Calu3 (cell line): ENCODE data around the gene NR2F6. TPM values are rescaled to one million over a fixed set of nuclear protein-coding genes. Genes with fewer than 3 reads are reported as not detected.
"Not testable (repeated sequence)": the region's sequence is repeated elsewhere in the genome, so short reads cannot be mapped to it uniquely, and the experiment has no call there.

Source experiments
- BruUV-seq: library from RNA; stranded (reverse); fragments of 400-500 nt; replicated peaks from 2 replicates; lab custom pipeline; 2021; lab: Mats Ljungman, UMichigan
- CTCF ChIA-PET: fragments of 300-600 bp; sonication (Branson Sonifier 250); formaldehyde crosslinking; loops from one replicate; lab custom pipeline; 2022; ENCODE audit warnings: antibody characterized with exemption; lab: Charles Lee
- DNase-seq: peaks from one replicate; pipeline ENCODE4 v3.0.0; 2022
- H3K27ac Mint-ChIP-seq: one replicate; pipeline ENCODE4 v1.8.0; 2022; ENCODE audit warnings: mixed read lengths; ENCODE audit not compliant: unreplicated experiment
- H3K27me3 Mint-ChIP-seq: one replicate; pipeline ENCODE4 v1.8.0; 2022; ENCODE audit warnings: mixed read lengths; ENCODE audit not compliant: unreplicated experiment
- H3K36me3 Mint-ChIP-seq: one replicate; pipeline ENCODE4 v1.8.0; 2022; ENCODE audit warnings: mild to moderate bottlenecking, moderate library complexity, mixed read lengths; ENCODE audit not compliant: insufficient read depth, unreplicated experiment
- H3K4me1 Mint-ChIP-seq: one replicate; pipeline ENCODE4 v1.8.0; 2022; ENCODE audit warnings: mild to moderate bottlenecking, low read depth, mixed read lengths; ENCODE audit not compliant: unreplicated experiment
- H3K4me3 Mint-ChIP-seq: one replicate; pipeline ENCODE4 v1.8.0; 2022; ENCODE audit warnings: mild to moderate bottlenecking, low read depth, moderate library complexity, mixed read lengths; ENCODE audit not compliant: unreplicated experiment
- H3K9me3 Mint-ChIP-seq: one replicate; pipeline ENCODE4 v1.8.0; 2022; ENCODE audit warnings: low read depth, mixed read lengths; ENCODE audit not compliant: unreplicated experiment
- CTCF ChIP-seq: fragments of 200-600 bp; IDR thresholded peaks from one replicate; pipeline ENCODE4 v1.8.0; 2022; ENCODE audit warnings: antibody characterized with exemption; ENCODE audit not compliant: unreplicated experiment
- intact Hi-C: fragments of 100-400 bp; cut with micrococcal nuclease; formaldehyde crosslinking; loops from one replicate; pipeline ENCODE4 v1.10.0; 2022; ENCODE audit not compliant: unreplicated experiment
- total RNA-seq: library from RNA; stranded (reverse); gene quantifications from 2 replicates; pipeline ENCODE4 v1.2.3, GENCODE V29; 2022

NR2F6 gene
- total RNA-seq, 1 experiment from 2014 or later, result 34.6 TPM

- Mint-ChIP-seq H3K36me3 (peaks cover 28% of the 10 kb centered on the region), H3K27ac (no peak overlapping the region), H3K27me3 (no peaks in the 10 kb centered on the region), H3K4me3 (no peak overlapping the region), H3K4me1 (no peaks in the 10 kb centered on the region), H3K9me3 (peaks cover 3% of the 10 kb centered on the region)
- BruUV-seq, result no TSS peak
- no peak for TF ChIP-seq CTCF
- no peak for DNase-seq
- CTCF ChIA-PET, result no interaction called here
- intact Hi-C loops, result no loop called here
Observed at GRCh38 chr19:17196610-17197009, 49.1 kb downstream of the NR2F6 start.

GRCh38 chr19:17195106-17195505 is 50.6 kb downstream of the NR2F6 start:
- intact Hi-C loops, result no loop called here
- BruUV-seq, result no TSS peak

GRCh38 chr19:17194608-17195007 is 51.1 kb downstream of the NR2F6 start:
- no peaks in the 10 kb centered on the region for H3K4me1 Mint-ChIP-seq
- BruUV-seq, result no TSS peak

More at GRCh38 chr19:17195106-17195505, 50.6 kb downstream of the NR2F6 start:
- no peaks in the 10 kb centered on the region for H3K27me3 Mint-ChIP-seq
- TF ChIP-seq CTCF, result no peak
- H3K27ac Mint-ChIP-seq, result no peak overlapping the region
- H3K36me3 Mint-ChIP-seq, result peaks cover 24% of the 10 kb centered on the region
- H3K9me3 Mint-ChIP-seq, result peaks cover 3% of the 10 kb centered on the region
- DNase-seq, result no peak
- CTCF ChIA-PET, result no interaction called here
- H3K4me3 Mint-ChIP-seq, result no peak overlapping the region
- H3K4me1 Mint-ChIP-seq, result no peaks in the 10 kb centered on the region

GRCh38 chr19:17192751-17193150 is 53.0 kb downstream of the NR2F6 start:
- peaks cover 20% of the 10 kb centered on the region for H3K36me3 Mint-ChIP-seq
- CTCF ChIA-PET, result no interaction called here
- no peak for TF ChIP-seq CTCF
- peaks cover 3% of the 10 kb centered on the region for H3K9me3 Mint-ChIP-seq
- intact Hi-C loops, result no loop called here
- H3K27ac Mint-ChIP-seq, result no peak overlapping the region
- no TSS peak for BruUV-seq
- H3K4me3 Mint-ChIP-seq, result no peak overlapping the region
- no peak for DNase-seq
- no peaks in the 10 kb centered on the region for H3K27me3 Mint-ChIP-seq
- H3K4me1 Mint-ChIP-seq, result no peaks in the 10 kb centered on the region

More at GRCh38 chr19:17194608-17195007, 51.1 kb downstream of the NR2F6 start:
- Mint-ChIP-seq H3K4me3 (no peak overlapping the region), H3K27ac (no peak overlapping the region), H3K36me3 (peaks cover 22% of the 10 kb centered on the region), H3K9me3 (peaks cover 3% of the 10 kb centered on the region), H3K27me3 (no peaks in the 10 kb centered on the region)
- CTCF ChIA-PET, result no interaction called here
- no peak for TF ChIP-seq CTCF
- DNase-seq, result no peak
- intact Hi-C loops, result no loop called here

- CTCF ChIA-PET, BruUV-seq, H3K4me1 Mint-ChIP-seq, DNase-seq, intact Hi-C loops, H3K9me3 Mint-ChIP-seq, H3K4me3 Mint-ChIP-seq, H3K27me3 Mint-ChIP-seq, H3K27ac Mint-ChIP-seq: not testable (repeated sequence)
- peaks cover 14% of the 10 kb centered on the region for H3K36me3 Mint-ChIP-seq
Observed at GRCh38 chr19:17191736-17192135, 54.0 kb downstream of the NR2F6 start.
